Subcutaneous adipose tissue (tissue), 4 donors: ENCODE results near the gene OR4K2. TPM values are rescaled to one million over a fixed set of nuclear protein-coding genes. Genes with fewer than 3 reads are reported as not detected.

ENCODE experiments used
- total RNA-seq, 4 donors: library from RNA; depleted of rRNA; stranded (reverse); fragments of >200 nt; gene quantifications; one replicate each; pipeline ENCODE4 v1.1.0, GENCODE V29; 2016
- TF ChIP-seq, protein P1 (sequence below): fragments of 450-650 bp; IDR thresholded peaks from one replicate; pipeline ENCODE4 v1.5.1; 2016; ENCODE audit warnings: low read depth, mild to moderate bottlenecking, control low read depth, antibody characterized with exemption, moderate library complexity

Gene OR4K2
- total RNA-seq, 4 donors from 2014 or later: not detected

DNA sequence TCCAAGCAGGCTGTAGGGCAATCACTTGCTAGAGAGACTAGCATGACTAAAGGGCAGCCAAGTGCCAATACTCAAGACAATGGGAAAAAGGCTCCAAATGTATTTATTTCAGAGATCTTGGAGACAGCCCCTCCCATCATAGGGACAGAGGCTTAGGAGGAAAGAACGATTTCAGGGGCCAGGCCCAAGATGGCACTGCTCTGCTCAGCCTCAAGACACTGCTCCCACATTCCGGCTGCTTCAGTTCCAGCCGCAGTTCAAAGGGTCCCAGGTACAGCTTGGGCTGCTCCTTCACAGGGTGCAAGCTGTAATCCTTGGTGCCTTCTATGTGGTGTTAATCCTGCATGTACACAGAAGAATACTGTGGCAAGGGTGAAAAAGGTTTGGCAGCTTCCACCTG, 26.1 kb downstream of the OR4K2 start:
- TF ChIP-seq, protein P1, sequence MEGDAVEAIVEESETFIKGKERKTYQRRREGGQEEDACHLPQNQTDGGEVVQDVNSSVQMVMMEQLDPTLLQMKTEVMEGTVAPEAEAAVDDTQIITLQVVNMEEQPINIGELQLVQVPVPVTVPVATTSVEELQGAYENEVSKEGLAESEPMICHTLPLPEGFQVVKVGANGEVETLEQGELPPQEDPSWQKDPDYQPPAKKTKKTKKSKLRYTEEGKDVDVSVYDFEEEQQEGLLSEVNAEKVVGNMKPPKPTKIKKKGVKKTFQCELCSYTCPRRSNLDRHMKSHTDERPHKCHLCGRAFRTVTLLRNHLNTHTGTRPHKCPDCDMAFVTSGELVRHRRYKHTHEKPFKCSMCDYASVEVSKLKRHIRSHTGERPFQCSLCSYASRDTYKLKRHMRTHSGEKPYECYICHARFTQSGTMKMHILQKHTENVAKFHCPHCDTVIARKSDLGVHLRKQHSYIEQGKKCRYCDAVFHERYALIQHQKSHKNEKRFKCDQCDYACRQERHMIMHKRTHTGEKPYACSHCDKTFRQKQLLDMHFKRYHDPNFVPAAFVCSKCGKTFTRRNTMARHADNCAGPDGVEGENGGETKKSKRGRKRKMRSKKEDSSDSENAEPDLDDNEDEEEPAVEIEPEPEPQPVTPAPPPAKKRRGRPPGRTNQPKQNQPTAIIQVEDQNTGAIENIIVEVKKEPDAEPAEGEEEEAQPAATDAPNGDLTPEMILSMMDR: no peak

DNA sequence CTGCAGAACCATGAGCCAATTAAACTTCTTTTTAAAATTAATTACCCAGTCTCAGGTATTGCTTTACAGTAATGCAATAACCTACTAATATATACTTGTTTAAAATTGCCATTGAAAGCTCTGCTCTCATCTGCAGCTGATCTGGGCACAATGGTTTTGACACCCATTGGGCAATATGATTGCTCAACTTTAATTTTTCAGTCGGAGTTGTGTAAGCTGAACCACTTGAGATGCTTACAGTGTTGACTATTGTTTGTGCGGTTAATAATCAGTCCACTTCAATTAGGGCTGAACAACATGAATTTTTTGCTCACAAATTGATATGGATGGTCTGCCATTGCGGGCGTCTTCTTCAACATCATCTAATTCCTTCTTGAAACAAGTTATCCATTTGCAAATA, 27.5 kb downstream of the OR4K2 start:
- TF ChIP-seq, protein P1: no peak

DNA sequence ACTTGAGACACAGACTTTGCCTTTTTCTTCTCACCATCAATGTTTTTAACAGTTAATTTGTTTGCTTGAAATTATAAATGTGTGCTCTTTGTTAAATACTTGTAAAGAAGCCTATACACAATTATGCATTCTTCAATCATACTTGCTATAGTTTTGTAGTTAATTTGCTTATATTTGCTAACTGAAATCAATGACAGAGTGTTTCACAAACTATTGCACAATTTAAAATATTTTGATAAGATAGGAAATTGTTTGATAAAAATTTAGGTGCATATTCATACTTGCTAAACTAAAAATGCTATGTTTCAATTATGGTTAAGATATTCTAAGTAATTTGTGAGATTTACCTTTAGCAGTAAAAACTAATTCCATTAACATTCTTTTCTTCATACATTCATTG, 31.7 kb downstream of the OR4K2 start:
- TF ChIP-seq, protein P1: no peak

DNA sequence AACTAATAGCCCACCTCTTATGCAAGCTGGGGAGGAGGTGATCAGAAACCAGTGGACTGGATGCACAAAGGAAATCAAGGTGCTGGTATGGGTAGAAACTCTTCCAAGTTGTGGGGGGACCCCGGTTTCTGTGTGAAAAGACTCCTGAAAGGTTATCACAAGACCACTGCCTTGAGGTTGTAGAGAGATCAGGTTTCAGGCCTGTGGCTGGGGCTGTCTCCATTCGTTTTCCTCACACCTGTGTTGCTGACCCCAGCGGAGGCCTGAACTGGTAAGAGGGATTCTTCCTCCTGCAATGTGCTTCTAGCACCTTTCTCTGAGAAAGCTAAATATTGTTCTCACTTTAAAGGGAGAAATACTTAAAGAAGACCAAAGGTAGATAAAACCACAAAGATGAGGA, 36.2 kb downstream of the OR4K2 start:
- TF ChIP-seq, protein P1: no peak

DNA sequence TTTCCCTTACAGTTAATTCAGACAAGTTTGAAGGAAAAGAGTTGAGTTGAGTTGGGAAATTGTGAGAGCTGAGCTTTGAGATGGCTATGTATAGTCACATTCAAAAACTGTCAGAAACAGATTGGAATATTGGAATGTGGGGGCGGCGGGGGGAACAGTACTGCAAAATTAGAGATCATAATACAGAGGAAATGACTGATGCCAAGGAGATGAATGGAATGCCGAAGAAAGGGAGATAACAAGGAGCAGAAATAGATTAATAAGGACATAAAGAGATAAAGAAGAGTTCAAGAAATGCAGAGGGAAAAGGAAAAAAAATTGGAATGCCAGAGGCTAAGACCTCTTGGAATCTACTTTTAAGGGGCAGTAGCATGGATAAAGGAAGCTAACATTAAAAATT, 42.3 kb downstream of the OR4K2 start:
- TF ChIP-seq, protein P1: no peak

DNA sequence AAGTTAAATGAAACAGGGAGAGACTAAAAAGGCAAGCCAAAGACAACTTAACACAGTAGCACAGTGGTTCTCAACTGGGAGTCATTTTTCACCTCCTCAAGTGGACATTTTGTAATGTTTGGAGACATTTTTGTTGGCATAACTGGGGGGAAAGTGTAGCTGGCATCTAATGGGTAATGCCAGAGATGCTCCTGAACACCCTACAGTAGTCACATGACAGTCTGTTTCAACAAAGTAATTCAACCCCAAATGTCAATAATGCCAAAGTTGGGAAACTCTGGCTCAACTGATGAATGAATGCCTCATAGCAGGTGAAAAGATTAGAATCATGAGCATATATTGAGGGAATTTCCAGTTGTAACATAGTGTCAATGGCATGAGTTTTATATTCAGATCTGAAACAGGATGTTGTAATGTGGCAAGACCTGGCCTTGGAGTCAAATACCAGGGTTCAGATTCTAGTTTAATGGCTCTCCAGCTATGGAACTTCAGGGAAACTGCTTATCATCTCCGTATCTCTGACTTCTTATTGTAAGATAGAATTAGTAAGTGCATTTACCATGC, 43.1 kb downstream of the OR4K2 start:
- TF ChIP-seq, protein P1: no peak

DNA sequence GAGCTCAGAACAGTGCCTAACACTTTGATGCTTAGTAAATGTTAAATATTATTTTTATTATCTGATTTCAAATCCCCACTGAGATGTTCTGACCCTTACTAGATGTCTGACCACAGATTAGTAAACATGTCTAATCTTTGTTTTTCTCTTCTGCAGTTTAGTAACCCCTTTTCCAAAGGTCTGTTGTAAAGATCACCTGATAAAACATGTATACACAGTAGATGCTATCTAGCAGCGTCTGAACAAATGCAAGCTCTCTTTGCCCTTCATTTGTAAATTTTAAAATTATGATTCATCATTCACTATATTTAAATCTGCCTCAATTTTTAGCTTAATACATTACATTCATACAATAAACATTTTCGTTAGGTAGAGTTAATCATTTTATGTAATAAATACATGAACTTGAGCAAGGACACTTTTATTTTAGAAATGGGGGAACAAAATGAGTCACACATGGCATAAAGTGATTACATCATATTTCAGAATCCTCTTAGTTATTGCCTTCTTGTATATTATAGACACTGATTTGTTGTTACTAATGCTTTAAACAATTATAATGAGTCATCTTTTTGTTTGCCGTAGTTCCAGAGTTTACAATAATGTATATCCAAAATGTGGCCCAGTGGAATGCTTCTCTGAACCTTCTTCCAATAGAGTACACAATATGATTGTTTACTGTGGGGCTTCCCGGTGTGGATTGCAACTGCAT, 43.8 kb downstream of the OR4K2 start:
- TF ChIP-seq, protein P1: no peak
